A549 (cell line): ENCODE data around the gene UTRN. TPM values are rescaled to one million over a fixed set of nuclear protein-coding genes. Genes with fewer than 3 reads are reported as not detected.

ENCODE experiments used
- ATAC-seq, 2 experiments: fragments of 200-7000 bp in 1 of 2; fragments of >200 bp in 1 of 2; cut with Nextera tagmentation in 1 of 2; cut with Tn5 transposase in 1 of 2; 3 replicates each; pipeline versions ENCODE4 v1.8.0 to v1.9.1; 2018 to 2020; ENCODE audit warnings: mild to moderate bottlenecking in 1 of 2, moderate library complexity in 1 of 2
- CTCF ChIA-PET: fragments of 300-600 bp; sonication (Branson Sonifier 250); formaldehyde crosslinking; extraction: SDS; loops from one replicate; lab custom pipeline; 2021; ENCODE audit warnings: antibody characterized with exemption, inconsistent platforms; lab: Yijun Ruan, JAX
- POLR2A ChIA-PET: fragments of 350-600 bp; formaldehyde crosslinking; extraction: SDS; loops from one replicate; lab custom pipeline; 2021; ENCODE audit warnings: antibody characterized with exemption, inconsistent platforms; lab: Yijun Ruan, JAX
- DNase-seq, 2 experiments: peaks; one replicate each; pipeline versions ENCODE4 v3.0.0 to v3.0.0-alpha.2; 2011 to 2016; ENCODE audit warnings: low read depth in 1 of 2, low spot score in 1 of 2
- FAIRE-seq: peaks from 2 replicates; lab custom pipeline; 2011; peaks lifted over from hg19 to GRCh38; lab: Jason Lieb, UNC
- H3K27ac ChIP-seq, 2 experiments: fragments of >200 bp; sonication (Bioruptor Twin); formaldehyde crosslinking; 3 replicates each; pipeline ENCODE4 v1.5.1; 2016 to 2017
- H3K4me1 ChIP-seq: fragments of >200 bp; sonication (Bioruptor Twin); formaldehyde crosslinking; 3 replicates; pipeline ENCODE4 v1.6.1; 2016
- H3K4me2 ChIP-seq: fragments of >200 bp; sonication (Bioruptor Twin); formaldehyde crosslinking; 3 replicates; pipeline ENCODE4 v1.6.1; 2016
- H3K4me3 ChIP-seq: fragments of >200 bp; sonication (Bioruptor Twin); formaldehyde crosslinking; 3 replicates; pipeline ENCODE4 v1.5.1; 2016
- H3K9me3 ChIP-seq: fragments of >200 bp; sonication (Bioruptor Twin); formaldehyde crosslinking; 3 replicates; pipeline ENCODE4 v1.6.1; 2016
- ATOH8 ChIP-seq: fragments of 250-450 bp; sonication (Bioruptor Pico); IDR thresholded peaks from 2 replicates; pipeline ENCODE4 v1.5.0; 2020; ENCODE audit warnings: low read depth, mild to moderate bottlenecking, moderate library complexity
- BCL3 ChIP-seq: fragments of >200 bp; sonication (Bioruptor Twin); formaldehyde crosslinking; IDR thresholded peaks from 3 replicates; pipeline ENCODE4 v1.6.1; 2016
- CBX2 ChIP-seq: fragments of 200-600 bp; sonication (generic); IDR thresholded peaks from 2 replicates; pipeline ENCODE4 v1.6.1; 2016; ENCODE audit warnings: low read depth, mild to moderate bottlenecking, borderline replicate concordance
- CHD2 ChIP-seq: fragments of 150-350 bp; IDR thresholded peaks from 2 replicates; pipeline ENCODE4 v1.6.1; 2014; ENCODE audit warnings: low read length; ENCODE audit not compliant: partially characterized antibody
- EHF ChIP-seq: fragments of 250-450 bp; sonication (Bioruptor Pico); IDR thresholded peaks from 2 replicates; pipeline ENCODE4 v1.5.0; 2020; ENCODE audit warnings: mild to moderate bottlenecking
- EHMT2 ChIP-seq: fragments of 200-600 bp; sonication (generic); IDR thresholded peaks from 2 replicates; pipeline ENCODE4 v1.6.1; 2016; ENCODE audit warnings: antibody characterized with exemption, low read depth, mild to moderate bottlenecking, moderate library complexity
- EP300 ChIP-seq, 2 experiments: fragments of >200 bp; sonication (Bioruptor Twin); formaldehyde crosslinking; IDR thresholded peaks; 2 replicates in 1 of 2; 3 replicates in 1 of 2; pipeline ENCODE4 v1.6.1; 2016 to 2017
- FOSB ChIP-seq: fragments of 250-450 bp; sonication (Bioruptor Pico); IDR thresholded peaks from 2 replicates; pipeline ENCODE4 v1.5.0; 2020; ENCODE audit warnings: mild to moderate bottlenecking, moderate library complexity
- FOSL2 ChIP-seq, 2 experiments: fragments of 450-650 bp in 1 of 2; fragments of >200 bp in 1 of 2; sonication (Bioruptor Twin) in 1 of 2; formaldehyde crosslinking; IDR thresholded peaks; 2 replicates each; pipeline versions ENCODE4 v1.5.0 to v1.6.1; 2016 to 2020; ENCODE audit warnings: mild to moderate bottlenecking in 1 of 2, moderate library complexity in 1 of 2
- HDAC2 ChIP-seq: fragments of 200-600 bp; sonication (generic); IDR thresholded peaks from 2 replicates; pipeline ENCODE4 v1.6.1; 2016
- HOXA7 ChIP-seq: fragments of 250-450 bp; sonication (Bioruptor Pico); IDR thresholded peaks from 2 replicates; pipeline ENCODE4 v1.5.0; 2020; ENCODE audit warnings: mild to moderate bottlenecking, moderate library complexity
- JUN ChIP-seq, 2 experiments: fragments of >200 bp; sonication (Bioruptor Twin); formaldehyde crosslinking; IDR thresholded peaks; 2 replicates in 1 of 2; 3 replicates in 1 of 2; pipeline ENCODE4 v1.6.1; 2016 to 2017
- JUNB ChIP-seq: fragments of >200 bp; sonication (Bioruptor Twin); formaldehyde crosslinking; IDR thresholded peaks from 2 replicates; pipeline ENCODE4 v1.6.1; 2016
- MAFK ChIP-seq: fragments of 450-650 bp; IDR thresholded peaks from 2 replicates; pipeline ENCODE4 v1.6.1; 2014; ENCODE audit not compliant: partially characterized antibody
- MAZ ChIP-seq: fragments of 150-350 bp; IDR thresholded peaks from 2 replicates; pipeline ENCODE4 v1.6.1; 2014; ENCODE audit warnings: antibody characterized with exemption, low read depth, low read length, borderline replicate concordance
- MYC ChIP-seq: IDR thresholded peaks from 2 replicates; pipeline ENCODE4 v1.6.1; 2012; ENCODE audit warnings: mild to moderate bottlenecking, inconsistent platforms, low read length, improper control_type of control experiment, borderline replicate concordance
- NPAS2 ChIP-seq: fragments of 250-450 bp; sonication (Bioruptor Pico); IDR thresholded peaks from 2 replicates; pipeline ENCODE4 v1.8.0; 2022; ENCODE audit warnings: mild to moderate bottlenecking, moderate library complexity, borderline replicate concordance
- POLR2AphosphoS2 ChIP-seq: conservative IDR thresholded peaks from 2 replicates; pipeline ENCODE4 v1.6.1; 2012; ENCODE audit warnings: low read length, improper control_type of control experiment, inconsistent platforms
- RAD21 ChIP-seq, 2 experiments: fragments of >200 bp in 1 of 2; sonication (Bioruptor Twin) in 1 of 2; formaldehyde crosslinking in 1 of 2; IDR thresholded peaks in 1 of 2; conservative IDR thresholded peaks in 1 of 2; 2 replicates in 1 of 2; 3 replicates in 1 of 2; pipeline ENCODE4 v1.6.1; 2012 to 2018; ENCODE audit warnings: inconsistent platforms in 1 of 2
- RARB ChIP-seq: fragments of 250-450 bp; sonication (Bioruptor Pico); IDR thresholded peaks from 2 replicates; pipeline ENCODE4 v1.8.0; 2021; ENCODE audit warnings: mild to moderate bottlenecking, moderate library complexity
- SMC3 ChIP-seq: fragments of >200 bp; sonication (Bioruptor Twin); formaldehyde crosslinking; IDR thresholded peaks from 3 replicates; pipeline ENCODE4 v1.6.1; 2018; ENCODE audit warnings: inconsistent platforms
- TFCP2L1 ChIP-seq: fragments of 250-450 bp; sonication (Bioruptor Pico); IDR thresholded peaks from 2 replicates; pipeline ENCODE4 v1.5.0; 2021; ENCODE audit warnings: mild to moderate bottlenecking
- ZFP36 ChIP-seq: fragments of 450-650 bp; IDR thresholded peaks from 2 replicates; pipeline ENCODE4 v1.6.1; 2014; ENCODE audit warnings: borderline replicate concordance; ENCODE audit not compliant: partially characterized antibody
- WGBS: methylation state at CpG from one replicate; pipeline ENCODE4 v1.1.6; 2017; ENCODE audit errors: missing lambda C conversion rate; 5-methylcytosine and 5-hydroxymethylcytosine counted together
- polyA plus RNA-seq, 4 experiments: library from polyadenylated mRNA; depleted of rRNA in 3 of 4; stranded (reverse); fragments of >200 nt; fragmentation: RNase III in 1 of 4; extraction: RNeasy Plus Mini Kit Qiagen cat#74134 plus additional on column Dnase treatment in 1 of 4; gene quantifications; 2 replicates in 3 of 4; 3 replicates in 1 of 4; pipeline ENCODE4 v1.2.3, GENCODE V29; 2011 to 2017

The UTRN gene
- polyA plus RNA-seq, 2 of the 4 experiments (the other 2 are of a cell fraction): 10.6 to 20.8 TPM

GRCh38 chr6:144298194-144298593 lies 13.1 kb downstream of the UTRN start:
- WGBS: 86% methylated on average over 5 of the region's 5 CpGs
- peaks cover 19% of the 10 kb centered on the region for H3K4me1 ChIP-seq
- H3K9me3 ChIP-seq: peaks cover 9% of the 10 kb centered on the region; the same call in 2 of the 3 replicates
- no peak overlapping the region for H3K4me3 ChIP-seq
- DNase-seq (no peak), ATAC-seq (no peak), FAIRE-seq (no peak)
- no peak overlapping the region for H3K27ac ChIP-seq
- TF ChIP-seq ATOH8 (CRISPR knock-in tag) (no peak), SMC3 (no peak), EHMT2 (no peak), CHD2 (no peak), JUN (IDR thresholded peaks at IDR 0.05) (no peak), ZFP36 (no peak), FOSL2 (IDR thresholded peaks at IDR 0.05) (no peak), FOSL2 (CRISPR knock-in tag; IDR thresholded peaks at IDR 0.05) (no peak), HDAC2 (no peak), POLR2AphosphoS2 (no peak), TFCP2L1 (CRISPR knock-in tag) (no peak), MYC (no peak), CBX2 (no peak), RAD21 (conservative IDR thresholded peaks at IDR 0.05 in 1 of 2, IDR thresholded peaks at IDR 0.05 in 1 of 2) (no peak), MAFK (no peak)
- ChIA-PET POLR2A (no interaction called here), CTCF (interaction anchor here (1.5 kb wide), 1 partner anchor 15 kb away, joined by 4 read pairs; no protein-coding TSS in a partner anchor)
- no peak overlapping the region for H3K4me2 ChIP-seq

GRCh38 chr6:144298916-144299315 lies 13.8 kb downstream of the UTRN start:
- 93% methylated on average over 1 of the region's 1 CpG for WGBS
- no peak for TF ChIP-seq EP300 (IDR thresholded peaks at IDR 0.05)
- TF ChIP-seq EHF: no peak
- TF ChIP-seq FOSB (CRISPR knock-in tag): no peak
- TF ChIP-seq NPAS2 (CRISPR knock-in tag): no peak
- TF ChIP-seq HOXA7 (CRISPR knock-in tag): no peak
- no peak for TF ChIP-seq MAZ
- TF ChIP-seq JUNB: no peak
- no peak for TF ChIP-seq FOSL2 (IDR thresholded peaks at IDR 0.05)
- TF ChIP-seq FOSL2 (CRISPR knock-in tag; IDR thresholded peaks at IDR 0.05): no peak
- TF ChIP-seq RAD21 (conservative IDR thresholded peaks at IDR 0.05 in 1 of 2, IDR thresholded peaks at IDR 0.05 in 1 of 2): no peak
- TF ChIP-seq BCL3: no peak
- TF ChIP-seq RARB (CRISPR knock-in tag): no peak
- ChIA-PET POLR2A (no interaction called here), CTCF (no interaction called here)
- H3K27ac ChIP-seq: no peak overlapping the region
- no peak overlapping the region for H3K4me2 ChIP-seq
- H3K4me1 ChIP-seq: peaks cover 12% of the 10 kb centered on the region
- H3K4me3 ChIP-seq: no peak overlapping the region
- FAIRE-seq: no peak
- peaks cover 9% of the 10 kb centered on the region; the same call in 2 of the 3 replicates for H3K9me3 ChIP-seq
- ATAC-seq: no peak
- DNase-seq: no peak
